Esophagus mucosa (tissue), 1 donor: Measurements from ENCODE around the gene FLOT1. TPM values are rescaled to one million over a fixed set of nuclear protein-coding genes. Genes with fewer than 3 reads are reported as not detected.

Experiments
- ATAC-seq: fragments of 200-7000 bp; cut with Tn5 transposase; one replicate; pipeline ENCODE4 v1.9.1; 2020
- total RNA-seq: library from RNA; stranded (reverse); gene quantifications from one replicate; pipeline ENCODE4 v1.2.4, GENCODE V29; 2023
- donor health status: DM: yes; HTN: yes; CAD: no.

Gene FLOT1
- total RNA-seq, 1 donor from 2014 or later = 75.0 TPM

DNA sequence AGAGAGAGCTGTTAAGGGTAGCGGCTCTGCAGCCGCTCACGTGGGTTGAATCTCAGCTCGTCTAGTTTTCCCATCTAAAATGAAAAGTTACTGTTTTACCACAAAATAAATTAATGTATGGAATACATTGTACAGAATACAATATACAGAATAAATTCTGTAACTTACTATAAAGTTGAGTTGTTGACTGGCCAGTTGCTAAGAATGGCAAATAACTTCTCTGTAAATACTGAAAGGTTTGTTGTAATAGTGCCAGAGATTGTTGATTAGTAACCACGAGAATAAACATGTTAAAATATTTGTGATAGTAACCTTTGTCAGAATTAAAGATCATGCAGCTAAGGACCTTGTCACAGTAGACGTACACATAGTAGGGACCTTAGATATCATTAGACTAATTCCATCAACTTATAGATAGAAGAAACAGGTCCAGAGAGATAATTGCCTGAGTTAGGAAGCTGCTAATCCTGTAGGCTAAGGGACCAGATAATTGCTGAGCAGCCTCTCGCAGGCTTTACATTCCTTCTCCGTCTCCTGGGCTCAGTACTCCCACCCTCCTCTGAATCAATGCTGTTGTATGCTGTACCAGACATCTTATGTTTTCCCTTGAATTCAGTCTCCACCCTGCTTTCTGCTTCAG lies 51.2 kb downstream of the FLOT1 start:
- ATAC-seq = no peak

DNA sequence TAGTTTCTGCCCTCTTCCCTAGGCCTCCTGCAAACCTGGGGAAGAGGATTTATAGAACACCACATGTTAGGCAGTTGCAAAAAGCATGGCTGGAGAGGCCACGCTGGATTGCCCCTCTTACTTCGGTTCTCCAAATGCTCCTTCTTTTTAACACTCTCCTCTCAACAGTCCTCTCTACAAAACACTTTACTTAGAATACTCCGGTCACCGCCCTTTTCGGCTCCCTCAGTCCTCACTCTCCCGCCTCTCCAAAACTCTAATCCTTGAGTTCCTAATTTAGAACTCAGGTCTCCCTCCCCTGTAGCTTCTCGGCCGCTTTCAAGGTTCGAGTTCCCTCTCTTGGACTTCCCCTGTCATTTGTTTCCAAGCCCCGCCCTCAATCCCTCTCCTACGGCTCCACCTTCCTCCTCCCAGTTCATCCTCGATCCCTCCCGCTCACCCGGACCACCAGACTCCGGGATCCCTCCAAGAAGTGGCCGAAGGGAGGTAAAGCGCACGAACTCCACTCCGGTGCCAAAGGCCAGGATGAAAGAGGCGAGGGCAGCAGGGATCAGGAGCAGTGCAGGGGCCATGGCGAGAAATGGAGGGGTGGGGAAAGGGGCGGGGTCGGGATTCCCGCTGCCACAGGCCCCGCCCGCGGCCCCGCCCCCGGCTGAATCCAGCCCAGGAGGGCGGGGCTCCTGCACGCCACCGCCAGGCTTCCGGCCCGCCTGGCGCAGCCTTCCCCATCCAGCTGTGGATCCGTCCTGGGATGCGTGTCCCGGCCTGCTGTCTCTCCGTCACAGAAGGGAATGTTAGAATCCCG lies 51.9 kb downstream of the FLOT1 start, which contains the start of gene NRM:
TSS of gene NRM (minus strand) at position 582 of the 805 bp plus-strand sequence. CDS start at position 572, 10 bp downstream.
- peak; percentile 66 for ATAC-seq

DNA sequence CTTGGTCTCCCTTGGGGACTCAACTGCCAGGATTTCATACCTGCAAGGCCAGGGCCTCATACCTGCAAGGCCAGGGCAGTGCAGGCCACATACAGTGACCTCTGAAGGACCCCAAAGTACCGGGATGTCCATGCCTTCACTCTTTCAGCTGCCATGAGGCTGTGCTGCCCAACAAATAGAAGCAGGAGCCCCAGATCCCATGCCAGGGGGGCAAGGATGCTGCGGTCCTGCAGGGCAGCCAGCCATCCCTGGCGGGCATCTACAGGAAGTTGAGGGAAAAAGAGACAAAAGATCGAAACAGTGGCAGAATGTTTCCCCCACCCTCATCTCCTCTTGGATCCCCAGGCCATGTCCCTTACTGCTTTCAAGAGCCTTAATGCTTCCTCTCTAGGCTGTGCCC lies 52.5 kb downstream of the FLOT1 start:
- no peak for ATAC-seq

- ATAC-seq = no peak
Observed at GRCh38 chr6:30689022-30689865, 53.2 kb downstream of the FLOT1 start.

- no peak for ATAC-seq
Observed at GRCh38 chr6:30688569-30688968, 53.9 kb downstream of the FLOT1 start.

DNA sequence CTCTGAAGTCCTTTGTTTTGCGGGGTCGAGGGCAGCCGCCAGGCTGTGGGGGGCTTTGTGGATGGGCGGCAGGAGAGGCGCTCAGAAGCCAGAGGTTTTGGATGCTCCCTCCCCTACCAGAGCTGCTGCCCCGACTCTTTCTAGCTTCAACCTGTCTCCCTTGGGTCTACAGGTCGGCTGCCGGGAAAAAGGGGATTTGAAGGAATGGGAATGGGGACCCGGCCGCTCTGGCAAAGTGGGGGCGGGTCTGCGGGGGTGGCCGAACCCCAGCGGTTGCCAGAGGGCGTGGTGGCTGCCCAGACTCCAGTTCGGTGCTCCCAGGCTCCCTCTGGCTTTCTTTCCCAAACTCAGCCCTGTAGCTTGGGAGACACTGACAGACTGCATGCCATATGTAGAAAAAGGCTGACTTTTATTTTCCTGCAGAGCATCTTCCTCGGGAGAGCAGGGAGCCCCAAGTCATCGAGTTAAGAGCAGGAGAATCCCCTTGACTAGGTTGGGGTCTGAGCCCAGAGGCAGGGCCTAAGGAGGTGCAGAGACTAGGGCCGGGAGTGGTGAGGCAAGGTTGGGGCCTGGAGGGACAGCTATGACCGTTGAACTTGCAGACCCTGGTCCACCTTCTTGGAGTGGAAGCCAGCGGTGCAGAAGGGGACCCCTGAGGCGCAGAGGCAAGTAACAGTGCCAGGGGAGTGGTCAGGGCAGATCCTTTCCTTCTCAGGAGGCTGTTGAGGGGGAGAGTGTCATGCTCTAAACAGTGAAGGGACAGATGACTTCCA lies 54.6 kb downstream of the FLOT1 start:
- no peak for ATAC-seq

DNA sequence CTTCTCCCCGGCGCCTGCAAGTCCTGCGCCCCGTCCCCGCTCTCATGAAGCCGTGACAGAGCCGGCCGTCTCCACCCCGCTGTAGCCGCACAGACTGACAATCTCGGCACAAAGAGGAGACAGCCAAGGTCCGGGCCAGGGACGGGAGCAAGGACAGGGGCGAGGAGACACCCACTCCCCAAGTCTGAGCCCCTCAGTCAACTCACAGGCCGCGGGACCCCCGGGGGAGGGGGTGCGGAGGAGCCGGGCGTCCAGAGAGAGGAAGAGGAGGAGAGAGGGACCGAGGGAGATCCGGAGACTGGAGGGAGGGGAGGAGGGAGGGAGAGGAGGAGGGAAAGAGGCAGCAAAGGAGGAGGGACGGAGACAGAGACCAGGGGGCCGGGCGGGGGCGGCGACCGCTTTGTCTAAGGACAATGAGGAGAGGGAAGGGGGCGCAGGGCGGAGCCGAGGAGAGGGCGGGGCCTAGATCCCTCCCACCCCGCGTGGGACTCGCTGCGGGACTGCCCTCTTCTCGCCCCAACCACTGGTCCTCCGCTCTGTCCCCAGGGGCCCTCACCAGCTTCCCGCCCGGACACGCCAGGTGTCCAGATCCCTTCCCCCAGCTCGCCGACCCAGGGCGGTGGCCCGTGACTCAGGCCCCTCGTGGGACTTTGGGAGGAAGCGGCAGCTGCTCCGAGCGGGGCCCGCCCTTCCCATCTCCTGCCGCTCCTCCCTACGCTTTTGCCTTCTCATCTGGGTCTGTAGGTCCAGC lies 55.4 kb downstream of the FLOT1 start:
- ATAC-seq = peak; percentile 82

GRCh38 chr6:30686009-30686907 lies 56.2 kb downstream of the FLOT1 start, which contains the start of gene PPP1R18:
Gene PPP1R18 (minus strand): TSS chr6:30686645. CDS start chr6:30686018, 627 bp downstream.
- peak; percentile 49 for ATAC-seq

DNA sequence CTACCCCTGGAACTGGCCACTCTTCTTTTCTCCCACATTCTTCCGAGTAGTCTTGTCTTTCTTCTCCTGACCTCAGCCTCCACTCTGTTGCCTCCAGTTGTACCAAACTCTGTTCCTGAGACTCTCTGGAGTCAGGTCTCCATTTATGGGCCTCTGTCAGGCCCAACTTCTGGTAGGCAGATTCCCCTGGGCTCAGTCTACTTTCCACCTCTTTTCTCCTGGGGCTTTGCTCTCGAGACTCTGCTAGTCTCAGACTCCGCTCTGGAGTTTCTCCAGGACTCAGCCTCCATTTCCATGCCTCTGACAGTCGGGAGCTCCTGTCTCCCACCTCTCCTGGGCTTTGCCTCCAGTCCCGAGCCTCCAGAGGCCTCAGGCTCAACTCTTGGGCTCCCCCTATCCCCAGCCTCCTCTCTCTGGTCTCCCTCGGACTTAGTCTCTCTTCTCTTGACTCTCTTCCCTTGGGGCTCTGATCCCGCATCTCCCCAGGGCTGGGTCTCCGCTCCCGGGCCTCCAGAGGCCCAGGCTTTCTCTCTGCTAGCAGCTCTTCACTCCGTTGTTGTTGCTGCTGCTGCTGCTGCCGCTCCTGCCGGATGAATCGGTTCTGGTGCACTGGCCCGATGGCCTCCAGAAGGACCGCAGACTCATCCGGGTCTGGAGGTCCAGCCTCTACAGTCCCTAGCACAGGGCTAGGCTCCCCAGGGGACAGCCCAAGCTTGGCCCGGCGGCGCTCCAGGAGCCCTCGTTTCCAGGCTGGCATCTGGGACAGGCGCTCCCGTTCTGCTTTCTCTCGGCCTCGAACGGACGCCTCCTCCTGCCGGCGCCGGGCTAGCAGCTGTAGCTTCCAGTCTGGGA lies 57.1 kb downstream of the FLOT1 start:
- ATAC-seq = no peak

DNA sequence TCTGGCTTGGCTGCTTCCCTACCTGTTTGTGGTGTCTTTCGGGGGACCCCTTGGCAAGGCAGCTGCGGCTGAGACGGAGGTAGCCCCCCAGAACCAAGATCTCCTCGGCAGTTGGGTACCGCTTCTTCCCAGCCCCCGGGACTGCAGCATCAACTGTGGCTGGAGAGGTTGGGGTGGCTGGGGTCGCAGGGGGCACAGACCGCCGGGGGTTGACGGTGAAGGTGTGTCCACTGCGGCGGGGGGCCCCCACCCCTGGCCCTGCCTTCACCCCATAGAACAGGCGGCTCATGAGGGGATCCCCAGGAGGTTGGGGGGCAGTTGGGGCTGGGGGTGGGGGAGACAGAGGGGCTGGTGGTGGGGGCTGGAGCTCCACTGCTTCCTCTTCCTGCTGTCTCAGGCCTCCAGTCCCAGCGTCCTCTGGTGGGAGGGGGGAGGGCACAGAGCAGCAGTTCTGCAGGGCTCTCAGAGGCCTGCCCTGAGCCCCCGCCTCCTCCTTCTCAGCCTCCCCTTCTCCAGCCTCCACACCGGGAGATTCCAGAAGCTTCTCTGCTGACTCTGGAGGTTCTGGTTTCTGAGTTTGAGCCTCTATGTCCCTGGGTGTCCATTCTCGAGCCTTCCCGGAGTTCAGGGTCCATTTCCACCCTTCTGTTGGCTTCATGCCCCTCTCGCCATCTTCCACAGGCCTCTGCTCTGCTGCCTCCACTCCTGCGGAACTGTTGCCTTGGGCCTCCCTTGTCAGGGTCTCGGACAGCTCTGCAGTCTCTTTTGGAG lies 57.9 kb downstream of the FLOT1 start:
- no peak for ATAC-seq

- ATAC-seq = no peak
Observed at GRCh38 chr6:30683980-30684338, 58.5 kb downstream of the FLOT1 start.

GRCh38 chr6:30683183-30683979 lies 59.1 kb downstream of the FLOT1 start:
- no peak for ATAC-seq

DNA sequence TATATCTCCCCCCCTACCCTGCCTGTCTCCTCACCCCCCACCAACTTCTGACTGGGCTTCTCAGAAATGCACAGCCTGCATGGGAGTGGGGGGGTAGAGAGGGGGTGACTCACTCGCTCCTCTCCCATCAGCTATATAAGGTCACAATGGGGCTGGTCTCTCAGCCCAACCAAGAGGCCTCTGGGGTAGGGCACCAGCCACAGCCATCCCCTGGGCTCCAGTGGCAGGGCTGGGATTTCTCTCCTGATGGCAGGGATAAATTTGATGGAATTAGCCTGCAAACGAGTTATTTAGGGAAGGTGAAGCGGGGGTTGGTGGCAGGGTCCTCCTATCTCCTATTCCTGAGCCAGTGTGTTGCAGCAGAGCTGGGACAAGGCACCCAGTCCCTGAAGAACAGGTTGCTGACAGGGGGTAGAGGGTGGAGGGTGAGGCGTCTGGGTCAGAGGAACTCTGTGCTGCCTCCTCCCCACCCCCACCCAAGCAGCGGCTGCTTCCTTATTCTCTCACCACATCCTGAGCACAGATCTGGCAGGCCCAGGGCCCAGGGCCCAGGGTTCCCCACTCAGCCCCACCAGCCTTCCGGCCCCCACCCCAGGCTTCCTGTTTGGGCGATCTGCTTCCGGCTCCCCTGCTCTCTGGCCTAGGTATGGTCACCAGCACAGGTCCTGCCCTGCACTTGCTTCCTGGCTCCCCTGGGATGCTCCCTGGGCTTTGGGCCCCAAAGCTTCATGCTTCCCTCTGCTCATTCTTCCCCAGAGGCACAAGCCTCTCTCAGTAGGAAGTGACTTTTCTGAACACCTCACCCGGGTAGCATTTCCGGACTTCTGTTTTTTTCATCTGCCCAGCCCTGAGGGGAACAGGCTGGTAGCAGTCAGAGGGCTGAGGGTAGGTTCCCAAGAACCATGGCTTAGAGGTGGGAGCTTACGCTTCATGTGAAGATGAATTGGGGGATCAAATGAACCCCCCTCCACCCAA lies 60.1 kb downstream of the FLOT1 start:
- peak; percentile 29 for ATAC-seq

- no peak for ATAC-seq
Observed at GRCh38 chr6:30681766-30682142, 60.7 kb downstream of the FLOT1 start.

DNA sequence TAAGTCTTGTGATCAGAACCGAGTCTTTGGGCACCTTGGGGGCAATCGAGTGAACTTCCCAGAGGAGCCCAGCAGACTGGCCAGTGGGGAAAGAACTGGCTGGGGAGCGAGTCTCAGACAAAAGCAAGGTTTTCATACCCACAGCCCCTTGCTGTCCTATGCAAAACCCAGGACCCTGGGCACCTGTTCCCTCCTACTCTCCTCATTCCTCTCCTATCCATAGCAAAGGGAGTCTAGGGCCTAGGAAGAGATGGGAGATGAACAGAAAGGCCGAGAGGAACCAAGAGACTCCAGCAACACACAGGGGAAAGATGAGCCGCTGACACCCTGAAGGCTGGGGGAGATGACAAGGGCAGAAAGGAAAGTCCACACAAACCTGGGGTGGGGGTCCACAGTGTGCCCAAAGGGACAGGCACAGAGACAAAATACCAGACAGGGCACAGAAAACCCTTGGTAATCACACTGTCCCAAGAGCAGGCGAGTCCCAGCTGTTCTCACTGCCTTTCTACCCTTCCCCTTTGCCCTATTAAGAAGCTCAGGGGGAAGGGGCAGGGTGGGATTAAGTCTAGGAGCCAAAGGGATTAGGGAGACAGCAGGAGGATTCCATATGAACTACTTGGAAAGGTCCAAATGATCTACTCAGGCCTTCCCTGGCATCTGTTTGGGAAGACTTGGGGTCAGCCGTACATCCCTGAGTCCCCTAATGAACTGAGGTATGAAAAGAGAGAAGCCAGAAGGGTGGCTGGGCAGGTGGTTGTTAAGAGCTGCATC lies 62.5 kb downstream of the FLOT1 start:
- no peak for ATAC-seq
